HepG2 (cell line): ENCODE measurements around the gene FYB1. TPM values are rescaled to one million over a fixed set of nuclear protein-coding genes. Genes with fewer than 3 reads are reported as not detected.

ENCODE experiments used
- ELF4 ChIP-seq: sonication (generic); formaldehyde crosslinking; IDR thresholded peaks from 2 replicates; pipeline ENCODE4 v1.5.0; 2020; ENCODE audit warnings: missing genetic modification reagents, mild to moderate bottlenecking, moderate library complexity, borderline replicate concordance
- GATAD2A ChIP-seq: IDR thresholded peaks from 2 replicates; pipeline ENCODE4 v1.6.1; 2016
- GTF3A ChIP-seq: sonication (generic); formaldehyde crosslinking; conservative IDR thresholded peaks from 2 replicates; pipeline ENCODE4 v1.4.0; 2020; ENCODE audit warnings: mild to moderate bottlenecking, missing genetic modification reagents
- GZF1 ChIP-seq: sonication (generic); formaldehyde crosslinking; IDR thresholded peaks from 2 replicates; pipeline ENCODE4 v1.5.1; 2020; ENCODE audit warnings: mild to moderate bottlenecking, missing genetic modification reagents
- HMG20B ChIP-seq: conservative IDR thresholded peaks from 2 replicates; pipeline ENCODE4 v1.6.1; 2016; ENCODE audit warnings: missing genetic modification reagents, missing compliant biosample characterization
- HNRNPL ChIP-seq: fragments of 200-400 bp; formaldehyde crosslinking; IDR thresholded peaks from 2 replicates; pipeline ENCODE4 v1.6.1; 2017; ENCODE audit warnings: mild to moderate bottlenecking, low read depth, low read length
- MED13 ChIP-seq: sonication (generic); formaldehyde crosslinking; IDR thresholded peaks from 2 replicates; pipeline ENCODE4 v1.5.0; 2020; ENCODE audit warnings: missing genetic modification reagents
- NFKBIZ ChIP-seq: IDR thresholded peaks from 2 replicates; pipeline ENCODE4 v1.6.1; 2018; ENCODE audit warnings: missing genetic modification reagents, missing compliant biosample characterization
- REXO4 ChIP-seq: sonication (generic); formaldehyde crosslinking; IDR thresholded peaks from 2 replicates; pipeline ENCODE4 v1.8.0; 2022; ENCODE audit warnings: missing genetic modification reagents, mild to moderate bottlenecking, borderline replicate concordance
- TCF7 ChIP-seq: sonication (generic); IDR thresholded peaks from 2 replicates; pipeline ENCODE4 v1.6.1; 2016; ENCODE audit warnings: antibody characterized with exemption, low read depth
- ZIK1 ChIP-seq: sonication (generic); formaldehyde crosslinking; IDR thresholded peaks from 2 replicates; pipeline ENCODE4 v1.5.0; 2020; ENCODE audit warnings: mild to moderate bottlenecking, low read depth, missing genetic modification reagents, borderline replicate concordance
- ZNF263 ChIP-seq: sonication (generic); formaldehyde crosslinking; IDR thresholded peaks from 2 replicates; pipeline ENCODE4 v1.4.0; 2020; ENCODE audit warnings: missing genetic modification reagents
- ZNF292 ChIP-seq: sonication (generic); formaldehyde crosslinking; IDR thresholded peaks from 2 replicates; pipeline ENCODE4 v1.8.1; 2022; ENCODE audit warnings: mild to moderate bottlenecking, low read depth, missing genetic modification reagents, borderline replicate concordance
- ZNF326 ChIP-seq: sonication (generic); formaldehyde crosslinking; IDR thresholded peaks from 2 replicates; pipeline ENCODE4 v1.4.0; 2020; ENCODE audit warnings: missing genetic modification reagents, borderline replicate concordance
- ZNF7 ChIP-seq: IDR thresholded peaks from 2 replicates; pipeline ENCODE4 v1.6.1; 2016; ENCODE audit warnings: missing biosample characterization, missing genetic modification reagents
- ZSCAN21 ChIP-seq: sonication (generic); formaldehyde crosslinking; IDR thresholded peaks from 2 replicates; pipeline ENCODE4 v1.8.0; 2022; ENCODE audit warnings: mild to moderate bottlenecking, missing genetic modification reagents, moderate library complexity, borderline replicate concordance
- polyA plus RNA-seq, 8 experiments: library from polyadenylated mRNA; depleted of rRNA in 3 of 8; stranded (reverse) in 7 of 8; unstranded in 1 of 8; fragments of >200 nt; fragmentation: Illumina TruSeq in 4 of 8; extraction: Trizol in 4 of 8; gene quantifications; 2 replicates each; pipeline versions ENCODE4 v1.2.1 to v1.2.3, GENCODE V29; 2011 to 2016; ENCODE audit warnings: low read depth in 4 of 8, missing spikeins in 1 of 8, mixed read lengths in 1 of 8; ENCODE audit not compliant: insufficient read depth in 1 of 8
- total RNA-seq, 5 experiments: library from RNA; depleted of rRNA; stranded (reverse); fragments of >200 nt; fragmentation: Illumina TruSeq; extraction: Trizol; gene quantifications; 2 replicates each; pipeline ENCODE4 v1.2.3, GENCODE V29; 2016; ENCODE audit warnings: low read depth in 1 of 5
- TF ChIP-seq, protein P1 (sequence below): sonication (generic); formaldehyde crosslinking; IDR thresholded peaks from 2 replicates; pipeline ENCODE4 v1.5.0; 2020; ENCODE audit warnings: mild to moderate bottlenecking, low read depth, missing genetic modification reagents, borderline replicate concordance
- TF ChIP-seq, protein P2 (sequence below): IDR thresholded peaks from 2 replicates; pipeline ENCODE4 v1.6.1; 2018; ENCODE audit warnings: missing genetic modification reagents
- TF ChIP-seq, protein P3 (sequence below): sonication (generic); formaldehyde crosslinking; IDR thresholded peaks from 2 replicates; pipeline ENCODE4 v1.5.0; 2020; ENCODE audit warnings: missing genetic modification reagents, mild to moderate bottlenecking, borderline replicate concordance
- TF ChIP-seq, protein P4 (sequence below): sonication (generic); formaldehyde crosslinking; IDR thresholded peaks from one replicate; pipeline ENCODE4 v1.5.1; 2020; ENCODE audit warnings: mild to moderate bottlenecking, missing genetic modification reagents; ENCODE audit errors: not compliant biosample characterization

The FYB1 gene
- total and polyA plus RNA-seq, 2 of the 13 experiments (the other 11 are each of a cell fraction or from before 2014, with no cell fraction given): 0.03 TPM; not detected in 1

DNA sequence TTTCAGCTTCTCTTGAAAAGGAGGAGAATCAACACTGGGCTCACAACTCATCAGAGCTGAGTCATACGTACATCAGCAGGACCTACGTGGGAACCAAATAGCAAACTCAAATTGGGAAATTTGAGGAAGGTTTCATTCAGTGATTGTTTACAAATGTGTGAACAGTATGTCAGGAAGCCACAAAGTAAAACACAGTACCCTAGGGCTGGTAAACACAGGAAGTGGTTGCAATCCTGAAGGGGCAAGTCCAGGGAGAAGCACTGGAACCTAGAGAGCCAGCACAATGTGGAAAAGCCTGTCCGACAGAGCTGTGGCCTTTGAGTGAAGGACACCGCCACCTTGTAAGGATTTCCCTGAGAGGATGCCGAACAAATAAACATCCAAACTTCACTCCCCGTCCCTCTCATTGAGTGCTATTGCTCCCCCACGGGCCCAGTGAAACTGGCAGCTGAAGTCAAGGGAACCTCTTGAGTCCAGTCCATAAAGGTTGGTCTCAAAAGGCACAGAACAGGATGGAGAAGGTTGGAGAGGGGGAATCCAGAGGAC lies 118.4 kb downstream of the FYB1 start (continued):
- TF ChIP-seq, protein P1, sequence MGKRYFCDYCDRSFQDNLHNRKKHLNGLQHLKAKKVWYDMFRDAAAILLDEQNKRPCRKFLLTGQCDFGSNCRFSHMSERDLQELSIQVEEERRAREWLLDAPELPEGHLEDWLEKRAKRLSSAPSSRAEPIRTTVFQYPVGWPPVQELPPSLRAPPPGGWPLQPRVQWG (CRISPR knock-in tag): no peak
- TF ChIP-seq ZNF7 (CRISPR knock-in tag): no peak
- TF ChIP-seq, protein P2, sequence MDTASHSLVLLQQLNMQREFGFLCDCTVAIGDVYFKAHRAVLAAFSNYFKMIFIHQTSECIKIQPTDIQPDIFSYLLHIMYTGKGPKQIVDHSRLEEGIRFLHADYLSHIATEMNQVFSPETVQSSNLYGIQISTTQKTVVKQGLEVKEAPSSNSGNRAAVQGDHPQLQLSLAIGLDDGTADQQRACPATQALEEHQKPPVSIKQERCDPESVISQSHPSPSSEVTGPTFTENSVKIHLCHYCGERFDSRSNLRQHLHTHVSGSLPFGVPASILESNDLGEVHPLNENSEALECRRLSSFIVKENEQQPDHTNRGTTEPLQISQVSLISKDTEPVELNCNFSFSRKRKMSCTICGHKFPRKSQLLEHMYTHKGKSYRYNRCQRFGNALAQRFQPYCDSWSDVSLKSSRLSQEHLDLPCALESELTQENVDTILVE (CRISPR knock-in tag): peak; percentile 42; the same call in 1 of the 2 replicates
- TF ChIP-seq, protein P3, sequence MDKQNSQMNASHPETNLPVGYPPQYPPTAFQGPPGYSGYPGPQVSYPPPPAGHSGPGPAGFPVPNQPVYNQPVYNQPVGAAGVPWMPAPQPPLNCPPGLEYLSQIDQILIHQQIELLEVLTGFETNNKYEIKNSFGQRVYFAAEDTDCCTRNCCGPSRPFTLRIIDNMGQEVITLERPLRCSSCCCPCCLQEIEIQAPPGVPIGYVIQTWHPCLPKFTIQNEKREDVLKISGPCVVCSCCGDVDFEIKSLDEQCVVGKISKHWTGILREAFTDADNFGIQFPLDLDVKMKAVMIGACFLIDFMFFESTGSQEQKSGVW: no peak
- no peak for TF ChIP-seq HMG20B (CRISPR knock-in tag)
- no peak for TF ChIP-seq ZNF263 (CRISPR knock-in tag)
- TF ChIP-seq MED13 (CRISPR knock-in tag): no peak
- no peak for TF ChIP-seq ZSCAN21 (CRISPR knock-in tag)
- TF ChIP-seq GATAD2A (CRISPR knock-in tag): peak; percentile 85
- TF ChIP-seq ZIK1 (CRISPR knock-in tag): no peak
- TF ChIP-seq GZF1 (CRISPR knock-in tag): no peak
- TF ChIP-seq REXO4: no peak
- peak; percentile 58; the same call in 1 of the 2 replicates for TF ChIP-seq NFKBIZ (CRISPR knock-in tag)
- no peak for TF ChIP-seq ELF4 (CRISPR knock-in tag)
- 0 out of 2 replicates have a peak, but pooled peaks have one; percentile 5 for TF ChIP-seq TCF7
- TF ChIP-seq ZNF292 (CRISPR knock-in tag): peak; percentile 32; the same call in 1 of the 2 replicates
- no peak for TF ChIP-seq GTF3A
- TF ChIP-seq, protein P4, sequence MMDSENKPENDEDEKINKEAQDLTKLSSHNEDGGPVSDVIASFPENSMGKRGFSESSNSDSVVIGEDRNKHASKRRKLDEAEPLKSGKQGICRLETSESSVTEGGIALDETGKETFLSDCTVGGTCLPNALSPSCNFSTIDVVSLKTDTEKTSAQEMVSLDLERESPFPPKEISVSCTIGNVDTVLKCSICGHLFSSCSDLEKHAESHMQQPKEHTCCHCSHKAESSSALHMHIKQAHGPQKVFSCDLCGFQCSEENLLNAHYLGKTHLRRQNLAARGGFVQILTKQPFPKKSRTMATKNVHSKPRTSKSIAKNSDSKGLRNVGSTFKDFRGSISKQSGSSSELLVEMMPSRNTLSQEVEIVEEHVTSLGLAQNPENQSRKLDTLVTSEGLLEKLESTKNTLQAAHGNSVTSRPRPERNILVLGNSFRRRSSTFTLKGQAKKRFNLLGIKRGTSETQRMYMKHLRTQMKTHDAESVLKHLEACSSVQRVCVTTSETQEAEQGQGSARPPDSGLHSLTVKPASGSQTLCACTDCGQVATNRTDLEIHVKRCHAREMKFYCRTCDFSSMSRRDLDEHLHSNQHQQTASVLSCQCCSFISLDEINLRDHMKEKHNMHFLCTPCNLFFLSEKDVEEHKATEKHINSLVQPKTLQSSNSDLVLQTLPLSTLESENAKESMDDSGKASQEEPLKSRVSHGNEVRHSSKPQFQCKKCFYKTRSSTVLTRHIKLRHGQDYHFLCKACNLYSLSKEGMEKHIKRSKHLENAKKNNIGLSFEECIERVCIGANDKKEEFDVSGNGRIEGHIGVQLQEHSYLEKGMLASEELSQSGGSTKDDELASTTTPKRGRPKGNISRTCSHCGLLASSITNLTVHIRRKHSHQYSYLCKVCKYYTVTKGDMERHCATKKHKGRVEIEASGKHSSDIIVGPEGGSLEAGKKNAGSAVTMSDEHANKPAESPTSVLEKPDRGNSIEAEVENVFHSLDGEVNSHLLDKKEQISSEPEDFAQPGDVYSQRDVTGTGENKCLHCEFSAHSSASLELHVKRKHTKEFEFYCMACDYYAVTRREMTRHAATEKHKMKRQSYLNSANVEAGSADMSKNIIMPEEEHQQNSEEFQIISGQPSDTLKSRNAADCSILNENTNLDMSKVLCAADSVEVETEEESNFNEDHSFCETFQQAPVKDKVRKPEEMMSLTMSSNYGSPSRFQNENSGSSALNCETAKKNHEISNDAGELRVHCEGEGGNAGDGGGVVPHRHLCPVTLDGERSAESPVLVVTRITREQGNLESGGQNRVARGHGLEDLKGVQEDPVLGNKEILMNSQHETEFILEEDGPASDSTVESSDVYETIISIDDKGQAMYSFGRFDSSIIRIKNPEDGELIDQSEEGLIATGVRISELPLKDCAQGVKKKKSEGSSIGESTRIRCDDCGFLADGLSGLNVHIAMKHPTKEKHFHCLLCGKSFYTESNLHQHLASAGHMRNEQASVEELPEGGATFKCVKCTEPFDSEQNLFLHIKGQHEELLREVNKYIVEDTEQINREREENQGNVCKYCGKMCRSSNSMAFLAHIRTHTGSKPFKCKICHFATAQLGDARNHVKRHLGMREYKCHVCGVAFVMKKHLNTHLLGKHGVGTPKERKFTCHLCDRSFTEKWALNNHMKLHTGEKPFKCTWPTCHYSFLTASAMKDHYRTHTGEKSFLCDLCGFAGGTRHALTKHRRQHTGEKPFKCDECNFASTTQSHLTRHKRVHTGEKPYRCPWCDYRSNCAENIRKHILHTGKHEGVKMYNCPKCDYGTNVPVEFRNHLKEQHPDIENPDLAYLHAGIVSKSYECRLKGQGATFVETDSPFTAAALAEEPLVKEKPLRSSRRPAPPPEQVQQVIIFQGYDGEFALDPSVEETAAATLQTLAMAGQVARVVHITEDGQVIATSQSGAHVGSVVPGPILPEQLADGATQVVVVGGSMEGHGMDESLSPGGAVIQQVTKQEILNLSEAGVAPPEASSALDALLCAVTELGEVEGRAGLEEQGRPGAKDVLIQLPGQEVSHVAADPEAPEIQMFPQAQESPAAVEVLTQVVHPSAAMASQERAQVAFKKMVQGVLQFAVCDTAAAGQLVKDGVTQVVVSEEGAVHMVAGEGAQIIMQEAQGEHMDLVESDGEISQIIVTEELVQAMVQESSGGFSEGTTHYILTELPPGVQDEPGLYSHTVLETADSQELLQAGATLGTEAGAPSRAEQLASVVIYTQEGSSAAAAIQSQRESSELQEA (CRISPR knock-in tag): no peak
- no peak for TF ChIP-seq ZNF326 (CRISPR knock-in tag)
- TF ChIP-seq HNRNPL: no peak
